Tibial artery (tissue), 4 donors: ENCODE data around the gene ARAP1.

ENCODE experiments used
- DNase-seq, 2 donors: peaks; one replicate each; pipeline ENCODE4 v3.0.0-alpha.2; 2019
- H3K27ac ChIP-seq, 2 donors: fragments of 200-600 bp; sonication (generic) in 1 of 2; 1 replicate in 1 of 2; 2 replicates in 1 of 2; pipeline ENCODE4 v1.5.1; 2018 to 2019; ENCODE audit warnings: mild to moderate bottlenecking in 1 of 2
- H3K27me3 ChIP-seq, 2 donors: fragments of 200-600 bp; sonication (generic) in 1 of 2; one replicate each; pipeline versions ENCODE4 v1.5.1 to v1.6.0; 2016 to 2019
- H3K36me3 ChIP-seq, 3 donors: fragments of 200-600 bp; sonication (generic) in 2 of 3; one replicate each; pipeline ENCODE4 v1.5.1; 2016 to 2019; ENCODE audit warnings: mild to moderate bottlenecking in 2 of 3
- H3K4me1 ChIP-seq, 4 donors: fragments of 200-600 bp; sonication (generic) in 2 of 4; 1 replicate in 3 of 4; 2 replicates in 1 of 4; pipeline ENCODE4 v1.5.1; 2016 to 2019
- H3K4me3 ChIP-seq, 2 donors: fragments of 200-600 bp; sonication (generic) in 1 of 2; 1 replicate in 1 of 2; 2 replicates in 1 of 2; pipeline ENCODE4 v1.5.1; 2018 to 2019; ENCODE audit warnings: mild to moderate bottlenecking in 2 of 2
- H3K9me3 ChIP-seq, 3 donors: fragments of 200-600 bp; sonication (generic) in 1 of 3; one replicate each; pipeline ENCODE4 v1.5.1; 2016 to 2019
- CTCF ChIP-seq, 2 experiments: fragments of 200-600 bp in 1 of 2; fragments of 450-650 bp in 1 of 2; IDR thresholded peaks; one replicate each; pipeline ENCODE4 v1.5.1; 2017 to 2019; ENCODE audit warnings: antibody characterized with exemption in 2 of 2, mild to moderate bottlenecking in 1 of 2, moderate library complexity in 1 of 2
- intact Hi-C: fragments of 100-400 bp; cut with DNase I; formaldehyde crosslinking; loops from one replicate; pipeline ENCODE4 v1.15.0; 2023; ENCODE audit warnings: low total_unique reads

Gene ARAP1

DNA sequence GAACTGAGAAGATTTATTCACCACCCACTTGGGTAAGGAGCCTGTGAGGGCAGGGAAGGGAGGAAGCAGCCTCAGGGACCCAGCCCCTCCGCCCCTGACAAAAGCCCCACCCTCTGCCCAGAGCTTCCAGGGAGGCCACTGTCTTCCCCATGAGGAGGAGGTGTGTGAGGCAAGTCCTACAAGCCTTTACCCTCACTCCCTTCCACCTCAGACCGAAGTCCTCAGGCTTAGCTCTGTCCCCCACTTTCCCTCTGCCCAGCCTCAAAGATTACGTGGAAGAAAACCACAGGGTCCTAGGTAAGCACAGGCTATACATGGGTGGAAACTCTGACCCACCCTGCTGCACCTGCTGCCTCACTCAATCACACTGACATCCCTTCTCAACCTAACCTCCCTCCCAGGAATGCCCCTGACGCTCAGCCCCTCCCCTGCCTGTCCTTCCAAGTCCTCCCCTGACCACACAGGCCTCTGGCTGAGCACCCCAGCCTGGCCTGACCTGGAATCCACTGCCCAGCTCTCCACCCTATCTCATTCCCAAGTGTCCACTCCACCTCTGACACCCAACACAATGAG lies 3.6 kb upstream of the ARAP1 start:
- Histone ChIP-seq H3K36me3 (peaks cover 3 to 50% (median 6%) of the 10 kb centered on the region in 3 donors), H3K9me3 (no peaks in the 10 kb centered on the region), H3K4me1 (peaks cover 0 to 21% (median 20%) of the 10 kb centered on the region in 4 donors), H3K27me3 (no peaks in the 10 kb centered on the region), H3K27ac (no peak overlapping the region), H3K4me3 (no peak overlapping the region)
- intact Hi-C loops = no loop called here
- no peak for DNase-seq
- no peak for TF ChIP-seq CTCF (IDR thresholded peaks at IDR 0.05)

DNA sequence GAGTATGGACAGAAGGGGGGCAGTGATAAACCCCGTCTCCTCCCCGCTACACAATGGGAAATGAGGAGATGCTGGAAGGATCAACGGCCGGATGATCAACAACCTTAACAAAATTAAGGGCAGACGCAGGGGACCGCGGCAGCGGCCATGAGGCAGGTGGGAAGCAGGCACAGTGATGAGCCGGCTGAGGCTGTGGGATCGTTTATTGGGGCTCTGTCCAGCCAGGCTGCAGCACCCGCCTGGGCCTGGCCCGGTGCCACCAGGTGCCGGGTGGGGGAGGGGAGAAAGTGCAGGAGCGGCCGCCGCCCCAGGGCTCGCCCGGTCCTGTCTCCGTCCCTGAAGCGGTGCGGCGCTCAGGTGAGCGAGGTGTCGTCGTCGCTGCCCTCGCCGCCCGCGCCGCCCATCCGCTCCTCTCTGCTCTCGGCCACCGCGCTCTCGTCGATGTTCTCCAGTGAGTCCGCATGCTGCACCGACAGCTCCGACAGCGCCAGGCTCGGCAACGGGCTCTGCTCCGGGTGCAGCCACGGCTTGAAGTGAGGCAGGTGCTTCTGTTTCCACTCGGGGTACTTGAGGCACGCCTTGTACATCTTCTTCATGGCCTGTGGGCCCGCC lies 2.4 kb upstream of the ARAP1 start:
- TF ChIP-seq CTCF (IDR thresholded peaks at IDR 0.05) = no peak
- DNase-seq = no peak
- H3K27ac ChIP-seq = no peak overlapping the region
- H3K9me3 ChIP-seq = no peaks in the 10 kb centered on the region
- H3K4me3 ChIP-seq = no peak overlapping the region
- H3K36me3 ChIP-seq = peaks cover 3 to 50% (median 6%) of the 10 kb centered on the region in 3 donors
- peaks cover 0 to 21% (median 20%) of the 10 kb centered on the region in 4 donors for H3K4me1 ChIP-seq
- intact Hi-C loops = no loop called here
- H3K27me3 ChIP-seq = no peaks in the 10 kb centered on the region

GRCh38 chr11:72754149-72754543 lies 1.9 kb upstream of the ARAP1 start:
- Histone ChIP-seq H3K36me3 (peaks cover 3 to 47% (median 6%) of the 10 kb centered on the region in 3 donors), H3K4me1 (peaks cover 0 to 21% (median 20%) of the 10 kb centered on the region in 4 donors), H3K4me3 (no peak overlapping the region), H3K27ac (no peak overlapping the region), H3K9me3 (no peaks in the 10 kb centered on the region), H3K27me3 (no peaks in the 10 kb centered on the region)
- no peak for DNase-seq
- TF ChIP-seq CTCF (IDR thresholded peaks at IDR 0.05) = no peak
- intact Hi-C loops = no loop called here

DNA sequence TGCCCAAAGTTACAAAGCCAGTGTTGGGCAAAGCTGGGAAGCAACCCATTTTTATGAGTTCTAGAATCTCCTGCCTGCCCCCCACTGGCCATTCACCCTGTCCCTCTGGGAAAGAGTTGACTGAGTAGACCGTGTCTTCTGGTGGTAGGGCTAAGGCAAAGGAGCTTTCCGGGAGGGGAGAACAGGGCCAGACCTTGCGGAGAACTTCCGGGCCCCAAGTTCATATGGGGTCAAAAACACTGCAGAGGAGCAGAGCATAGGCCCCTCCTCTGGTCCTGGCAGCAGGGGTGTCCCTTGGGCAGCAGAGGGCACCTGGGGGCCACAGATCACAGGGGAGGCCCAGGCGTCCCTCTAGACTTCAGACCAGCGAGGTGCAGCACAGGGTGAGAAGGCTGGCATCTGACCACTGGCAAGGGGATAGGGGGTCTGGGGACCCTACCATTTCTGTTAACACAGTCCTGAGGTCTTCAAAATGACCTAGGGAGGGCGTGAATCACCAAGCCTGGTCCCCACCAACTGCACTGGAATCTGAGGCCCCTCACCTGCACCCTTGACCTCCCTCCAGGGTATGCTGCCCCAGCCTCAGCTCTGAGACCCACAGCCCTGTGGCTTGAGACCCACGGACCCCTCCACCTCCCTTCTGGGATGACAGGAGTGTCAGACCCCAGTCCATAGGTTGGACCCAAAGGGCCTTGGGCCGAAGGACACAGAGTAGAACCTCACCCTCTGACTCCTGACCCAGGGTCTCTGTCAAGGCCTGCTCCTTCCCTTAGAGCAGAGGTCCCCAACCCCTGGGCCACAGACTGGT lies 1.3 kb upstream of the ARAP1 start:
- DNase-seq = no peak
- intact Hi-C loops = no loop called here
- no peaks in the 10 kb centered on the region for H3K9me3 ChIP-seq
- peaks cover 0 to 41% (median 3%) of the 10 kb centered on the region in 3 donors for H3K36me3 ChIP-seq
- no peak overlapping the region for H3K4me3 ChIP-seq
- H3K27ac ChIP-seq = peak overlapping the region in 1 of 2 donors; percentile 50
- no peak for TF ChIP-seq CTCF (IDR thresholded peaks at IDR 0.05)
- H3K27me3 ChIP-seq = no peaks in the 10 kb centered on the region
- H3K4me1 ChIP-seq = peaks cover 0 to 21% (median 20%) of the 10 kb centered on the region in 4 donors

GRCh38 chr11:72751116-72752087 lies 806 bp downstream of the ARAP1 start:
- Histone ChIP-seq H3K4me1 (peaks cover 0 to 21% (median 20%) of the 10 kb centered on the region in 4 donors), H3K36me3 (peaks cover 0 to 20% (median 3%) of the 10 kb centered on the region in 3 donors), H3K27ac (peak overlapping the region; percentile 42 to 50), H3K27me3 (no peaks in the 10 kb centered on the region), H3K4me3 (peak overlapping the region; percentile 60 to 71), H3K9me3 (no peaks in the 10 kb centered on the region)
- intact Hi-C loops = no loop called here
- TF ChIP-seq CTCF (IDR thresholded peaks at IDR 0.05) = no peak
- no peak for DNase-seq
